DMS53 treated with DMSO at 0.1 percent for 48 hours (cell line): Measurements from ENCODE around the gene NUP62CL.
A peak's percentile ranks its signal among the peaks of the same experiment; 100 is the strongest.
"Not testable (repeated sequence)": the region's sequence is repeated elsewhere in the genome, so short reads cannot be mapped to it uniquely, and the experiment has no call there.

ENCODE experiments used
- DNase-seq: peaks from one replicate; lab custom pipeline; 2025; ENCODE audit not compliant: unreplicated experiment; lab: John Stamatoyannopoulos, UW

NUP62CL gene, protein sequence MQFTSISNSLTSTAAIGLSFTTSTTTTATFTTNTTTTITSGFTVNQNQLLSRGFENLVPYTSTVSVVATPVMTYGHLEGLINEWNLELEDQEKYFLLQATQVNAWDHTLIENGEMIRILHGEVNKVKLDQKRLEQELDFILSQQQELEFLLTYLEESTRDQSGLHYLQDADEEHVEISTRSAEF

DNA sequence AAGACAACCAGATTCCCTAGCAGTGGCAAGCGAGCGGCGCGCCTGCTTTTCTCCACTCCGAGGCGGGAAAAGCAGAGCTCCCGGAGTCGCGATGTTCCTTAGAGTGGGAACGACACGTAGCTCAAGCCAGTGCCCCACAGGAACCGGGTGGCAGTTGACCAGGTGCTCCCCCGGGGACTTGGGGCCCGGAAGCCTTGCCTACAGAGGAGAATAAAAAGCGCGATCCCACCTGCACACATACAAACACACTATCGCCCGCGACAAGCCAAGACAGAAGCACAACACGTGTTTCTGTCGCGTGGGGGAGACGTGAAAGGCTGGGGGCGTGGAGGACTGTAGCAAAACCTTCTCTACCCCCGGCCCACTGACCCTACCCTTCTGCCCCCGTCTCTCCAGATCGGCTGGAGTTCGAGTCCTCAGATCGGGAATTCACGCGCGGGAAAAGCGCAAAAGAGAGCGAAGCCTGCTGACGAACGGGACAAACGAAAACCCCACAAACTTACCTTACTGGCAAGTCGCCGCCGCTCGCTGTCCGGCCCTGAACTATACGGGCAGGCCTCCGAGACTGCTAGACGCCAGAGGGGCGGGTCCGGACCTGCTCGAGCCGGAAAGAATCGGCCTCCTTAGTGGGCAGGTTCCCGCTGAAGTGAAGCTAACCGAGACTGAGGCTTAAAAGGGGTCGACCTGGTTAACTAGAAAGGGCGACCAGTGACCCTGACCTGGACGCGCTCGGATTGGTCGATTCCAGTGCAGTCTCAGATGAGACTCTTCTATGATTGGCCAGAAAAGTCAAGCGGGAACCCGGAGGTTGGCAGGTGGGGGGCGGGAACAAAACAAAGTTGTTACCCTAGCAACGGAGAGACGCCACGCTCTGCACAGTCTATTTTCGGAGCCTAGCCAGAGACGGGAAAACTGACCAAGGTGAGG lies at the start of gene NUP62CL, which contains the start of gene DNAAF6:
NUP62CL (minus strand) TSS at position 664 of the 927 bp plus-strand sequence. CDS start 31,287 bp downstream, outside the sequence.
DNAAF6 (plus strand) TSS at position 842 of the 927 bp plus-strand sequence. CDS start 6,265 bp downstream, outside the sequence.
- DNase-seq, result peak; percentile 86

DNA sequence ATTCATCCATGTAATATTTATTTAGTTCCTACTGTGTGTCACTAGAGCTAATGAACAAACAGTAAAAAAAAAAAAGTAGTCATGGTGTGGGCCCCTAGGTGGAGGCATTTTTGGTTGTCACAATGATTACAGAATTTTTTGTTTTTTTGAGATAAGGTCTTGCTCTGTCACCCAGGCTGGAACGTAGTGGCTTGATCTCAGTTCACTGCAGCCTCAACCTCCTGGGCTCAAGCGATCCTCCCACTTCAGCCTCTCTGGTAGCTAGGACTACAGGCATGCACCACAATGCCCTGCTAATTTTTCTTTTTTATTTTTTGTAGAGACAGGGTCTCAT lies 22.2 kb upstream of the NUP62CL start:
- DNase-seq, result no peak

DNA sequence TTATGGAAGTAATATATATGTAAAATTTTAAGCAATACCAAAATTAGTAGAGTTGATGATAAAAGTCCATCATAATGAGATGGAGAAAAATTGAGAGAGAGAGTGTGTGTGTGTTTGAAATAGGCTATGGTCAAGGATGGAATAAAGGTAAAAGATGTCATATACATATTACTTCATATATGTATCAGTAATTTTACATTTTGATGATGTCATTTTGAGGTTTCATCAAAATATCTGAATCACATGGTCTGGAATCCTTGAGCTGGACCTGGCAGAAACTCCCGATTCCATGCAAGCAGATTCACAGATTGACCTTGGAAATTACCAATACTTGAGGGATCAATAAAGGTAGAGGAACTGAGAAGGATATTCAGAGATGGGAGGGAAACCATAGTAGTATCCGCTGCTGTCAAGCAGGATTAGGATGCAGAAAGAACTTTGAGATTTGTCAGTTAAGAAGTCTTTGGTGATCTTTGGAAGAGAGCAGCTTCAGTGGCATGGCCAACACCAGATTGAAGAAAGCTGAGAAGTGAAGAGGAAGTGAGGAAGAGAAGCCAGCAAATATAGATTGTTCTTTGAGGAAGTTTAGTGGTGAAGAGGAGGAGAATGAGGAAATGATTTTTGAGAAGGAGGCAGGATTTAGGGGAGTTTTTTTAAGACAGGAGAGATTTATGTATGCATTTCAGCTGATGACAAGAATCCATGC lies 21.7 kb upstream of the NUP62CL start:
- DNase-seq, result no peak

DNA sequence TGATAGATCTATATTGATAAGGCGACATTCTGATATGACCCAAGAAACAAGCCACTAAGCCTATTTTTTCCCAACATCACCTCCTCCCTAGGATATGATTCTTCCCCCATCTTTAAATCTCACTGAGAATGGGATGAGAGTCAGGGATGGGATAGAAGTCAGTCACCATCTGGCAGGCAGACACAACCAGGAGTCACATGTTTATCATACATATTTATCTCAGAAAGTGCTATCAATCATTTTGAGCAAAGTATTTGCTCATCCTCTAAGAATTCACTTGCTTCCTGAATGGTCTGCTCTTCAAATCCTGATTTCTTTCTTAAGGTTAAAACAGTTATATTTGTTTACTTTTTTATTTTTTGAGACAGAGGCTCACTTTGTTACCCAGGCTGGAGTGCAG lies 20.5 kb upstream of the NUP62CL start:
- no peak for DNase-seq

DNA sequence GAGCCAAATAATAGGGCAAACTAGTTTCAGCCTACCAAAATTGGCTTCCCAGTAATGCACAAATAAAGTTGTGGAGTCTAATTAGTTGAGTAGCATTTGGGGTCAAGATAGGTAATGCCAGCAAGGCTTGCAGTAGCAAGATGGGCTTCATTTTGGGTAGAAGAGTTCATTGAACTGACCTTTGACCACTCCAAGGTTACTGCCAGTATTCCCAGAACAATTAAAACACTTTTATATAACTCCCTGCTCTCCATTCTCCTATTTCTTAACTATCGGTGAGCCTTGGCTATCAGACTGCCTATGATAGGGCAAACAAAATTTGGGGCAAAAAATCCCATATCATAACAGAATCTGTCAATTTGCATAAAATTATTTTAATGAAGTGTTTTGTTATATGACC lies 7.2 kb upstream of the NUP62CL start:
- DNase-seq, result no peak

DNA sequence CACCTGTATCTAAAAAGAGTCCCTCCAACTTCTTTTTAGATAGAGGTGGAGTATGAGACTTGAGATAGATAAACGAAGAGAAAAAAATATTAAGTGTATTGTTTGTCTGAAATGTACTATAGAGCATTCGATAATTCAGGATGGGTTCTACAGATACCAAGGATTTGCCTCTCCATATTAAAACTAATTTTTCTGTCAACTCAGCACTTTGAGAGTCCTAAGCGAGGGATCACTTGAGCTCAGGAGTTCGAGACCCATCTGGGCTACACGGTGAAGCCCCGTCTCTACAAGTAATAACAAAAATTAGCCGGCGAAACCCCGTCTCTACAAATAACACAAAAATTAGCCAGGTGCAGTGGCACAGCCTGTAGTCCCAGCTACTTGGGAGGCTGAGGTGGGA lies 1.7 kb upstream of the NUP62CL start:
- DNase-seq, result no peak

DNA sequence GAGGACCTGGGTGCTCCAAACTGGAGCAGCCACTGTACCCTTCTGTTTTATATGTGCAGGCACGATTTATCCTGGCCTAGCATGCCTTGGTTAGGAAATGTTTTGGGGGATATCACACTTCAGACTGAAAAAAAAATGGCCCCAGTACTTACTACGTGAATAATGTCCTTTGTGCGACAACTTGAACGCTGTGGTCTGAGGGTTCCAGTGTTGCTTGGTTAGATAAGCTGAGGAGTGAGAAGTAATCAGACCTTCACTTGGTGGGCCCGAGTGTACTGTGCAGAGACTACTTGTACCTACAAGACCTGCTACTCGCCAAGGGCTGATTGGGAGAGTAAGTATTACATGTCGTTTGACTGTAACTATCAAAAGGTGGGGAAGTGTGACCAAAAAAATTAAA lies 856 bp upstream of the NUP62CL start:
- DNase-seq, result no peak

DNA sequence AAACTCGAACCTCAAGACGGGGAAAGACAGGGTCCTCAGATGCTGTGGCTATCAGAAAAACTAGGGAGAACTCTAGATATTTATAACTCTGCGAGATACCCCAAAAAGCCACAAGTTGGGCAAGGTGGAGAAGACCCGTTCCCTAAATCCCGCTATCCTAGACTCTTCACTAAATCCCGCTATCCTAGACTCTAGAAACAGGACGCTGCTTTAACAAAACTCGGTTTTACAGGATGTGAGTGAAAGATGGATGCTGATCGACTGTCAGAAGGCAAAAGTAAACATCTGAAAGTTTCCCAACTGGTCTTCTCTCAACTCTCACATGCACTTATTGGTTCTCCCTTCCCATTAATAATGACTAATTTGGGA lies 448 bp upstream of the NUP62CL start:
- no peak for DNase-seq

DNA sequence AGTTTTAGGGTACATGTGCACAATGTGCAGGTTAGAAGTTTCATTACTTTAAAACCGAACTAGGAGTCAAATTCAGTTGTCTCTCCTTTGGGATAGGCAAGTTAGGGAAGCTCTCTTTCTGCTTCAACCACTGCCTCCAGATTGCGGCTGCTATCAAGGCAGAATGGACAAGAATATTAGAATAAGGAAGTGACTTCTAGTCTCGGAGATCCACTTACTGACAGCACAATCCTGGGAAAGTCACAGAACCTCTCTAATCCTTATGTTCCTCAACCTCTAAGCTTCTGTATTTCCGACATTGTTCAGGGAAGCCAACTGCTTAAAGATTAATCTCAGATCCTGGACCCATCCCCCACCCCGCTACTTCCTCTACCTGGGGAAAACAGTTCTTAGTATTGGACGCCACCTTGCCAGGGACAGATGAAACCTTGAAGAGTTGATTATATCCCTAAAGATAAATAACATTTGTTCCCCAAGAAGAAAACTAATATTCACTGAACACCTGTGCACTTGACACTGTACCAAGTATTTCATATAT lies 2.1 kb downstream of the NUP62CL start:
- peak; percentile 36 for DNase-seq

DNA sequence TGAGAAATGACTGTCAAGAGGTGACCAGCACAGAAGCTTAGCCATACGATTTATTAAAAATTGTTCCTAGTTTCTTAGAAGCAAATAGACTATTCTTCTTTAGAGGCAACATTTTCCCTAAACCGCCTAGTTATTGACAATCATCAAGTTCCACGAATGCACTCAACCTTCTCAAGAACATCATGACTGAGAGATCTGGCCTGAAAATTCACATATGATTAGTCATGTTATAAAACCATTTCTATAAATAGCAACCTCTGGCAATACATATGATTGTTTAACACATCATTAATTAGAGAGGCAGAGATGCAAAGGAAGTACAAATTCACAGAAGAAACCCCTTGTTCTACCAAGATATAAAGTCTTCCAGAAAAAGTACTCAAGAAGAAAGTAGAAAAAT lies 6.7 kb downstream of the NUP62CL start:
- DNase-seq, result no peak

DNA sequence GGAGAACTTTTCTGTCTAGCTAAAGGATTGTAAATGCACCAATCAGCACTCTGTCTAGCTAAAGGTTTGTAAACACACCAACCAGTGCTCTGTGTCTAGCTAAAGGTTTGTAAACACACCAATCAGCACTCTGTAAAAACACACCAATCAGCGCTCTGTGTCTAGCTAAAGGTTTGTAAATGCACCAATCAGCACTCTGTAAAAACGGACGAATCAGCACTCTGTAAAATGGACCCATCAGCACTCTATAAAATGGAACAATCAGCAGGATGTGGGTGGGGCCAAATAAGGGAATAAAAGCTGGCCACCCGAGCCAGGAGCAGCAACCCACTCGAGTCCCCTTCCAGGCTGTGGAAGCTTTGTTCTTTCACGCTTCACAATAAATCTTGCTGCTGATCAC lies 8.2 kb downstream of the NUP62CL start:
- DNase-seq, result not testable (repeated sequence)

DNA sequence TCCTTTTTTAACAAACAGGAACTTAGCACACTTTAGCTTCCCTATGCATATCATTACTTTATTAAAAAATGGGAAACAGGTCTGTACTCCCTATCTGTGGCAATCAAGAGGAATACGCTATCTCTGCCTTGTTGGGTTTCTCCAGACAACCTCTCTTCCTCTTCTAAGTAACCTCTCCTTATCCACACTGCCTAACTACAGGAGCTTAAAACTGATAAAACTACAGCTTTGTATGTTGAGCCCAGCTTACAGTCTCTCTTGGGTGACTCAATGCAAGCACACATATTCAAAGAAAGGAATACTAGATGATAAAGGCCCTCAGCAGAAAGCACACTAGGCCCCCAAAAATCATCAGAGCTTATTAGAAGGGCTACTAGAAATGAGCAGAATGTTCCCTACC lies 8.9 kb downstream of the NUP62CL start:
- no peak for DNase-seq

DNA sequence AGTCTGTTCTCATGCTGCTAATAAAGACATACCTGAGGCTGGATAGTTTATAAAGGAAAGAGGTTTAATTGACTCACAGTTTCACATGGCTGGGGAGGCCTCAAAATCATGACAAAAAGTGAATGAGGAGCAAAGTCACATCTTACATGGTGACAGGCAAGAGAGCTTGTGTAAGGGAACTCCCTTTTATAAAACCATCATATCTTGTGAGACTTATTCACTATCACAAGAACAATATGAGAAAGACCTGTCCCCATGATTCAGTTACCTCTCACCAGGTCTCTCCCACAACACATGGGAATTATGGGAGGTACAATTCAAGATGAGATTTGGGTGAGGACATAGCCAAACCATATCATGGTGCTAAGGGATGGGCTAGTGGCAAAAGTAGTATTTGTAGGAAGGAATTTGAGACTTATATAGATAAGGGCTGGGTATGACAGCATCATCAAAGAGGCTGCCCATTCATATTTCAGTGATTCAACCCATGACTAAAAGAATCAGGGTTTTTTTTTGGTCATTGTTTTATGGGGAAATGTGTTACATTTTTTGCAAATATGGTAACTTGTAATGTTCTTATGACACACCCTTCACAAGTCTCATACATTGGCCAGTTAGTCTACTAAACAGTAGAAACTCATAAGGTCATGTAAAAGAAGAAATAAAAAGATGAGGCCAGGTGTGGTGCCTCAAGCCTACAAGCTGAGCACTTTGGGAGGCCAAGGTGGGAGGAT lies 34.7 kb downstream of the NUP62CL start:
- DNase-seq, result no peak

DNA sequence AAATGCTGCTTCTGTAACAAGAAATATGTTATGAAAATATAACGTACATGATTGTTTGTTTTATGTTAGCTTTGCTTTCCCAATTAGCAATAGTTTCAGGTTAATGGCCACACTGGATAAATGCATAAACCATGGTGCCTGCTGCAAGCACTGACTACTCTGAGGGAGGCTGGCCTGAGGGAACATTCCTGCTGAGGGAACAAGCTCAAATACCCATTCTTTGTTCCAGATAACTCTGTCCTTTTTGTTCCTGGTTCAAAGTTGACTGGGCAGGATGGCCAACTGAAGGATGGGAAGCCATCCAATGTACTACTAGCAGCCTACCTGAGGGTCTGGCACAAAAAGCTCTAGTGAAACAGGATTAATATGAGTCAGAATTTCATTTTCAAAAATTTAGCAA lies 37.5 kb downstream of the NUP62CL start:
- no peak for DNase-seq

DNA sequence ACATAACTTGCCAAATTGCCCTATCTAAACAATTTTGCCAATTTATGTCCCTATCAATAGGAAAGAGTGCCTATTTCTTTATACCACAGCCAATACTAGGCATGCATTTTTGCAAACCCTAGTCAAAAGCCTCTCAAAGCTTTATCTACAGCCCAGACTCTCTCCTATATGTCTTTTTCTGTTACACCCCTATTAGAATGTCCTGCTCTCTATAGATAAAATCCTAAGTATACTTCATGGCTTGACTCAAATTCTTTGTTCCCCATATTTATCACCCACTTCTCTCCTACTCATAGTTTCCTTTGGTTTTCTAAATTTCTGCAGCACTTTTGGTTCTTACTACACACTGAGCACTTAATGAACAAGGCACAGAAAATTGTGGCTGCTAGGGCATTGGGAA lies 38.0 kb downstream of the NUP62CL start:
- no peak for DNase-seq

DNA sequence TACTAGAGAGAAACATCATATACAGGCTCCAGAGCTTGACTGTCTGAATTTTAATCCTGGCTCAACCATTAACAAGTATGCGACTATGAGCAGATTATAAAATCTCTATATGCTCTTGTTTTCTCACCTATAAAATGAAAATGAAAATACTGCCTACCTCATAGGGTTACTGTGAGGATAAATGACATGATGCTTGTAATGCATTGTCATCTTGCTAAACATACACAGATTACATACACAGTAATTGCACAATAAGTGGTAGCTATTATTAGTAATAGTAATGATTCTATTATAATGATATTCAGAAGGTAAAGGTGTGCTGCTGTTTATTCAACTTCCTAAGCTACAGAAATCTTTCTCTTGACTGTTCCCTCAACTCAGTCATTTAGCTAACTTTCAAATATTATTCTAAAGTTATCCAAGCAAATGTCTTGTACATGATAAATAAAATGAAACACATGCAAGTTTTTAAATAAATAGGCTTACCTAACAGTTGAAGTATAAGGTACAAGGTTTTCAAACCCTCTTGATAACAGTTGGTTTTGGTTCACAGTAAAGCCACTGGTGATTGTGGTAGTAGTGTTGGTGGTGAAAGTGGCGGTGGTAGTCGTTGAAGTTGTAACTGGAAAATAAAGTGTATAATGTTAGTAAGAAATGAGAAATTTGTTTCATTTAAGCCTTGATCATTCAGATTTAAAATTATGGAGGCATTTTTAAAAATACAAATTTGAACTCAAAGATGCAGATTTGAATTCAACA lies 38.9 kb downstream of the NUP62CL start:
- no peak for DNase-seq

DNA sequence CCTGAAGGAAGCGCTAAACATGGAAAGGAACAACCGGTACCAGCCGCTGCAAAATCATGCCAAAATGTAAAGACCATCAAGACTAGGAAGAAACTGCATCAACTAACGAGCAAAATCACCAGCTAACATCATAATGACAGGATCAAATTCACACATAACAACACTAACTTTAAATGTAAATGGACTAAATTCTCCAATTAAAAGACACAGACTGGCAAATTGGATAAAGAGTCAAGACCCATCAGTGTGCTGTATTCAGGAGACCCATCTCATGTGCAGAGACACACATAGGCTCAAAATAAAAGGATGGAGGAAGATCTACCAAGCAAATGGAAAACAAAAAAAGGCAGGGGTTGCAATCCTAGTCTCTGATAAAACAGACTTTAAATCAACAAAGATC lies 48.6 kb downstream of the NUP62CL start:
- DNase-seq, result not testable (repeated sequence)

DNA sequence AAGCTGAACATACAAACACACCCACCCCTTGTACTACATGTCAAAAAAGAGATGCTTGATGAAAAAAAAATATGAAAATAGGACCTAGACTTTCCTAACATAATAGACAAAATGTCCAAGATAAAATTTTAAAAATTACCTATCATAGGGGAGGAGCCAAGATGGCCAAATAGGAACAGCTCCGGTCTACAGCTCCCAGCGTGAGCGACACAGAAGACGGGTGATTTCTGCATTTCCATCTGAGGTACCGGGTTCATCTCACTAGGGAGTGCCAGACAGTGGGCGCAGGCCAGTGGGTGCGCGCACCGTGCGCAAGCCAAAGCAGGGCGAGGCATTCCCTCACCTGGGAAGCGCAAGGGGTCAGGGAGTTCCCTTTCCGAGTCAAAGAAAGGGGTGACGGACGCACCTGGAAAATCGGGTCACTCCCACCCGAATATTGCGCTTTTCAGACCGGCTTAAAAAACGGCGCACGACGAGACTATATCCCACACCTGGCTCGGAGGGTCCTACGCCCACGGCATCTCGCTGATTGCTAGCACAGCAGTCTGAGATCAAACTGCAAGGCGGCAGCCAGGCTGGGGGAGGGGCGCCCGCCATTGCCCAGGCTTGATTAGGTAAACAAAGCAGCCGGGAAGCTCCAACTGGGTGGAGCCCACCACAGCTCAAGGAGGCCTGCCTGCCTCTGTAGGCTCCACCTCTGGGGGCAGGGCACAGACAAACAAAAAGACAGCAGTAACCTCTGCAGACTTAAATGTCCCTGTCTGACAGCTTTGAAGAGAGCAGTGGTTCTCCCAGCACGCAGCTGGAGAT lies 50.4 kb downstream of the NUP62CL start:
- not testable (repeated sequence) for DNase-seq
